Daoy (cell line): ENCODE measurements around the gene PDE1C. TPM values are rescaled to one million over a fixed set of nuclear protein-coding genes. Genes with fewer than 3 reads are reported as not detected.
A peak's percentile ranks its signal among the peaks of the same experiment; 100 is the strongest.
"Not testable (repeated sequence)": the region's sequence is repeated elsewhere in the genome, so short reads cannot be mapped to it uniquely, and the experiment has no call there.

ENCODE experiments used
- DNase-seq: peaks from one replicate; pipeline ENCODE4 v3.0.0-alpha.2; 2015; ENCODE audit warnings: low read depth
- total RNA-seq: library from RNA; depleted of rRNA; stranded (reverse); fragments of >200 nt; shearing (Covaris generic); gene quantifications from 2 replicates; pipeline ENCODE4 v1.2.3, GENCODE V29; 2014

The PDE1C gene
- total RNA-seq, 1 experiment from 2014 or later, result 24.2 TPM

DNA sequence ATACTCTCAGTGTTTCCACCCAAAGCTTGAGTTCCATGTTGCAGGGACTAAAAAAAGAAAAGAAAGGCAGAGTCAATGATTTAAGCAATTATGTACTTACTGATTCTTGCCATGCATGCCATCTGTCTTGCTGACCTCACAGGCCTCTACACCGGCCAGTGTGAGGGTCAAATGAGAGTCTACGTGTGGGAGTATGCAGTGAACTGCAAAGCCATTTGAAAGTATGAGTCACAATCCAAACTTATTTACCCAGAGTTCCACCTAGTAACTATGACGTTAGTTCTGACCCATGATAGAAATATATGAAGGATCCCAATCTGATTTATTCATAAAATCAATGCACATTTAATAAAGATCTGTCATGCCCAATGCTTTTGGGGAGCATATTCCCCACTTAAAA, 26.5 kb downstream of the PDE1C start:
- peak; percentile 77 for DNase-seq

DNA sequence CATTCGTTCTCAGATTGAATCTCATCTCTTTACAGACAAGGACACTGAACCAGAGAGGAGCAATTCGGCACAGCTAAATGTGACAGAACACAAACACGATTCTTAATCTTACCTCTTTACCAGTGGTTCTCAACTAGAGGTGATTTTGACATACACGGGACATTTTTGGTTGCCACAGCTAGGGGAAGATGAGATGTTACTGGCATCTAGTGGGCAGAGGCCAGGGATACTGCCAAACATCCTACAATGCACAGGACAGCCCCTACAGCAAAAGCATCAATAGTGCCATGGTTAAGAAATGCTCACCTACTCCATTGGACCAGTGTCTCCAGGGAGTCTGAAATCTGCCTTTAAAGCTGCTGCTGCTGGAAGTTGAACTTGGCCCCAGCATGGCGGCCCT, 27.3 kb downstream of the PDE1C start:
- DNase-seq, result no peak

DNA sequence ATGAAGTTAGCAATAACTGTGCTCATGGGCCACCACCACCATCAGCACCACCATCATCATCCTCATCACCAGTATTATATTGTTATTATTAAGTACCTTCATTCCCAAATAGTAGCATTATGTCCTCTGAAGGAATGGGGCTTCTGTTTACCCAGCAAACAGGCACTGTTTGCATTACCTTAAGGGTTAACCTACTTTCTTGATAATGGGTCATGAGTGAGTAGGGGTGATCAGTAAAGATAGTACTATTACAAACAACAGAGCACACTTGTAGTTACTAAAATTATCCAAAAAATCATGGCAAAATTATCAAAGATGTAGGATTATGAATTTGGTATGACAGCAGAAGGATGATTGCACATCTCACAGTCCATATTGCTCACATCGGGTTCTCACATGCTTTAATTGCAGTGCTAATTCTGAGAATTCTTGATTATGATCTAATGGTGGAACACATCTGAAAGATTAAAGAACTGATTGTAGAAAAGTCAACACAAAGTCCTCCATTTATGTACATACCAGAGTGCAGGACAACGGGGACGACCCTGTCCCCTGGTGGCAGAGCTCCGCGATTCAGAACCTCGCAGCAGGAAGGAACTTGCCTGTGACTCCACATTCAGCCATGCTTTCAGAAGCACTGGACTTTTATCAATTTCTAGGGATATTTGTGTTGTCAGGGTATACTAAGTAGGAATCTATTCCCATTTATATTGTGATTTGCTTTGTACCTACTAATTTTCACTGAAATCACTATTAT, 31.0 kb downstream of the PDE1C start:
- DNase-seq, result no peak

DNA sequence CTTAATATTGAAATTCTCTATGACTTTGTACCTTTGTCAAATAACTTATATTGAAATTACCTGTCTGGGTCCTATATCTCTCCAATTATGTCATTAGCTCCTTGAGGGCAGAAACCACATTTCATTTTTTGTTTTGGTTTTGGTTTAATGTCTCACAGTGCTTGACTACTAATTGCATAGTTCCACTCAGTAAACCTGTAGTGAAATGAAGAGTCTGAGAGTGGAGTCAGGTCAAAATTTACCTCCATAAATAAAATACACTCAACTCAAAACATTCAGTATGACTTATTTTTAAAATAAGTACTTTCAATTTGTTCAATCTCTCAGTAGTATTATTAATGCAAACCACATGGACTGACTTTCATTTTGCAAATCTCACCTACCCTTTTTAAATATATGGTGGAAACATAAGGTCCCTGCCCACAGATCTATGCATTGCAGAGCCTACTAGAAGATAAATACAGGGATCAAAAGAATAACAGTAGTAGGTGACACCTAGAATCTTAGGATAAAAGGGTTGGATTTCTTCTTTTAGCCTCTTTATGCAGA, 32.5 kb downstream of the PDE1C start:
- no peak for DNase-seq

DNA sequence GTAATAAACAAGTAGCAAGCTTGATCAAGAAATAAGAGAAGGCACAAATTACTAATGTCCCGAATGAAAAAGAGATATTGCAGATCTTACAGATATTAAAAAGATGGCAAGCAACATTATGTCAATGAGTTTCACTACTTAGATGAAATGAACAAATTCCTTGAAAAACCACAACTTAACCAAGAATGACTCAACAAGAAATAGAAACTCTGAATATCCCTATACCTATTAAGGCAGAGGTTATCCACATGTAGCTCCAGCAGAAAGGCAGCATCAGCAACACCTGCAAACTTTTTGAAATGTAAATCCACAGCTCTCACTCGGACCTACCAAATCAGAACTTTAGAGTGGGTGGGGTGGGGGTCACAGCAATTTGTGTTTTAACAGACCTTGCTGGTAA, 33.6 kb downstream of the PDE1C start:
- DNase-seq, result peak; percentile 39

DNA sequence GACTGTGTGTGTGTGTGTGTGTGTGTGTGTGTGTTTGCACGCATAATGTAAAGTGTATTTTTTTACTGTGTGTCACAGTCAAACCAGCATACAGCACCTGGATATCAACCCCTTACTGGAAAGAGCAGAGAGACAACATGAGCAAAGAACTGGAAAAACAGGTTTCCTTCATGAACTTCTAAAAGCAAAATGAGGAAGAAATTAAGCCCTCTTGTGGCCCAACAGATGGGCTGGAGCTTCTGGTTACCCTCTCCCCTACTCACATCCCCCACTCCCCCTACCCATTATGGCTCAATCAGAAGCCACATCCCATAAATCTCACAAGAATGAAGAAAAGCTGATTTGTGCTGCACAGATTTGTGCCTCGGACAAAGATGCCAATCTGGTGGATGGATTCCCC, 36.2 kb downstream of the PDE1C start:
- no peak for DNase-seq

DNA sequence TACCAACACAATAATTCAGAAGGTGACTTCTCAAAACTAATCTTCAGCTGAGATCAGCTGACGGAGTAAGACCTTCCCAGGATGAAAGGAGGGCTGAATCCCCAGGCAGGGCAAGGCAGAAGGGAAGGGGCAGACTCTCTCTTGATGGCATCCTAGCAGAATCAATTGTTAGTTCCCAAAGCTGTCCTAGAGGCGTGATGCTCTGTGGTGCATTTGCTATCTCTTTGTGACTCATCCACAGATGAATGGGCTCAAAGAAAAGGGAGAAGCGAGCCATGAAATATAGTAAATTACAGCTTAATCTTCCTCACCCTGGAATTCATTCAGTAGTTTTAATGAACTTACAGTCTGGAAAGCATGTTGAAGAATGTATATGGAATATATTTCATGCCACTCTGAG, 37.2 kb downstream of the PDE1C start:
- DNase-seq, result peak; percentile 38

DNA sequence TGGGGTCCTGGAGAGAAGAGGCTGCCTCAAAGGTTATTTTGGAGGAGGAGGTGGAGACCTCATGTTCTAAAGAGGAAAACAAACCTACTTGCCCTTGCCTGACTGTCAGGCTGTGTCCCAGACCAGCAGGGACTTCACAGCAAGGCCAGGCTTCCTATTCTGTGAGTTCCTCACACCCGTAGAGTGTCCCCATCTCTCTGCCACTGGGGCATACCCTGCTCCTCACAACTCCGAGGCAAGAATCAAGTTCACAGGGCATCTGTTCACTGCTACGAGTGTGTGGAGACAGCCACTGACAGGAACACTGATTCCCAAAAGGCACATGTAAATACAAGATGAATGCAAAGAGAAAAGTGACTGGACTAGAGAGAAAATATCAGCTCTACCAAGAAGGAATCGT, 38.0 kb downstream of the PDE1C start:
- no peak for DNase-seq

DNA sequence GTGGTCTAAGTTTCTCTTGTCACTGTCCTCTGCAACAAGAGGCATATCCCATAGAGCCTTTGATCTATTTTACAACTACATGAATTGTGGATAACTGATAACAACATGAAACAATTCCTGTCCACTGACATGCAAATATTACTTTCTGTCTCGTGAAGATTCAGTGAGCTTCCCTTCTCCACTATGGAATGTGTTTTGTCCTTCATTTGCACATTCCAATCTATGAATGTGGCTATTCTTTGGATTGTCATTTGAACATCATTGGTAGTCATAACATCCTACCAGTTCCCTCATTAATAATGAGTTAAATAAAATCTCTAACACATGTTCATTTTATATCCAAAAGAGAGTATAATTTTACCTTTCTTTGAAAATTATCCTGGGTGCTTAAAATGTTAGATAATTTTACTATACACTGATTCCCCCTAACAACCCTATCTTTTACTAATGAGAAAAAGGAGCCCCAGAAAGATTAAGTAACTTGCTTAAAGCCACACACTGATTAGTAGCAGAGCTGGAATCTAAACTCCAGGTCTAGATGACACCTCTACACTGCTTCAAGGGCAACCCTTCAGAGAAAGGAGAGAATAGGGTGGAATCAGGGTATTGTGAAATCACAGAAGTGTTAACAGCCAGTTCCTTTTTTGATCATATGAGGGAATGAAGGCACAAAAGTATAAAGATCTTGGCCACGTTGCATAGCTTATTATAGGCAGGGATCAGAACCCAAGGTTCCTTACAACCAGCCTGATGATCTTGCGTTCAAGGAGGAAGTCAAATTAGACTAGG, 39.1 kb downstream of the PDE1C start:
- no peak for DNase-seq

DNA sequence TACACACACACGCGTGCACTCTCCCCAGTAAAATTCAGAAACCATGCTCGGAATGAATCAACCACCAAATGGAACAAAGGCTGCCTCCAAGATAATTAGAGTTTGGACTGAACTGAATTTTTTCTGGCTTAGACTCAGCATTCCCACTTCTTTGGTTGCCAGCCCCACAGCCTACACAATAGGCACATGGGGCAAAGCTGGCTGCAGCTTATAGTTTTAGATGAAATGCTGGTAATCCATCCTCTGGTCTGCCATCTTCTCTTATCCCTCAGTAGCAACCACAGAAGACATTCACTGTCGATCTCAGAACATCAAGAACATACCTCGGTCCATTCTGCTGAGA, 44.2 kb downstream of the PDE1C start:
- DNase-seq, result no peak

DNA sequence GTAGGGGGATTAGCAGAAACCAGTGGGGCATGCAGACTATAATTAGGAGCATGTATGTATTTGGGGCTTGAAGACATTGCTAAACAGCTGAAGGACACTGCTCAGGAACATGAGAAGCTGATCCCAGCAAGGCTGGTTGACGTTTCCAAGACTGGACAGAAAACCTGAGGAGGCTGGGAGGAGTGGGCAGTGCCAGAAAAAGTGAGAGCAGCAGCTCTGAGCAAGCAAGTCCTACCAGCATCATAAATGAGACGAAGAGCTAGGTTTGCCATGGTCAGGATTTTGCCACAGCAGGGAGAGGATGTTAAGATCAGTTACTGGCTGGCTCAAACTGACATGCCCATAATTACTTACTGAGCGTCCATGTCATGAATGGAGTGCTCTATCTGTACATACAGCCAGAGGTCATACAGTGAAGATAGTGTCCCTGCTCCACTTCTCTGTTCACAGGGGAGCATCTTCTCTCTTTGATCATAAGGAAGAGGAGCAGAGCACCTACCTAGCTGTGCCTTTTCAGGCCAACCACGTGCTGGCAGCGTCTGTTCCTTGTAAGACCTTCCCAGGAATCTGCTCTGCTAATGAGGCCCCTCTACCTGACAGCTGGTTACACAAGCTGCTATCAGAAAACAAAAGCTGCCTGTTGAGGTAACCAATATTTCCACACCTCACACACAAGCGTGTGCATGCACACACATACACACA, 44.7 kb downstream of the PDE1C start:
- DNase-seq, result no peak

DNA sequence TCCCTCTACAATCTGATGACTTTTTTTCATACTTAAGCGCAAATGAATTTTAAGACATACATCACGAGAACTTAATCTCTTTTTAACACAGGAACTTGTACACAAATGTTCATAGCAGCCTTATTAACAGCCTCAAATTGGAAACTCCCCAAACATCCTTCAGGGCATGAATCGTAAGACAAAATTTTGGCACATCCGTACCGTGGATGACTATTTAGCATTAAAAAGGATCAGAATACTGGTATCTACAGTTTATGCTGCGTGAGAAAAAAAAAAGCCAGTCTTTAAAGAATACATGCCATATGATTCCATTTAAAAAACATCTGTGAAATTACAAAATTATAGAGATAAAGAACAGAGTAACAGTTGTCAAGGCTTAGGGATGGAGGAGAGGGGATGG, 46.8 kb downstream of the PDE1C start:
- no peak for DNase-seq

DNA sequence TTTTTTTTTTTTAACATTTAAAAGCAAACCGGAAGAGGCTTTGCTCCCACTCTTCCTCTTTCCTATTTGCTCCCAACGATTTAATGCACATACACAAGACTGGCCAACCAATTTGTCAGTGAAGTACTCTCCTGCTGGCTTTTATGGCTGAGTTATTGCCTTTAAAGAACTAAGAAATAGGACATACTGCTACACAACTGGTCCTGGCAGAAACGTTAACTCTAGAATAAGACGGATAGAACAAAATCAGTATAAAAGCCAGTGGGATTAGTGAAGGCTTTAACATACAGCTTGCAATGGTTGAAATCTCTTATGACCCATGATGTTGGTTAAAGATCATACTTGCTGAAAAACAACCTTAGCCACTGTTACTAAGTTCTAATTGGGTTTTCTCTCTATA, 47.2 kb downstream of the PDE1C start:
- no peak for DNase-seq

DNA sequence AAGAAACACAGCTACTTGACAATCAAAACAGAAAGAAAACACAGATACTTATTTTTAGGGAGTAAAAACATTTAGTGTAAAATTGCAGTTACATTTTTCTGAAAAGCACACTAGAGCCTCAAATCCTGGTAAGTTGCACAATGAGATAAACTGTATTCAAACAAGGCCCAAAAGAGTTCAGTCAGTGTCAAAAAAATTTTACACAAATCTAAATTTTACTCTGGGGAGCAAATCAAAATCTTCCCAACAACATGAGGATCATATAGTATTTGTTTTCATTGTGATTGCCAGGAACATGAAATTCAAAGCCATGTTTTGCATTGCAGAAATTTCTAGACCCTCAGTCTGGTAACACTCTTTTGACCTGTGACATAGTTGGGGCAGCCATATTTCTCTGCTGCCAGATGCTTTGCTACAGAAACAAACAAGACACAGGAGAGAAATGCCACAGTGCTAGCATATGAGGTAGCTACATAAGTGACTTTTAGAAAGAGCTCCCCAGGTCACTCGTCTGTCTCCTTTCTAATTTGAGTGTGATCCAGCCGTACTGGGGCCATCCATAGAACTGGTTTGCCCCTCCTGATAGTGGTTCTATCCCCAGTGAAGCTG, 49.6 kb downstream of the PDE1C start:
- no peak for DNase-seq

DNA sequence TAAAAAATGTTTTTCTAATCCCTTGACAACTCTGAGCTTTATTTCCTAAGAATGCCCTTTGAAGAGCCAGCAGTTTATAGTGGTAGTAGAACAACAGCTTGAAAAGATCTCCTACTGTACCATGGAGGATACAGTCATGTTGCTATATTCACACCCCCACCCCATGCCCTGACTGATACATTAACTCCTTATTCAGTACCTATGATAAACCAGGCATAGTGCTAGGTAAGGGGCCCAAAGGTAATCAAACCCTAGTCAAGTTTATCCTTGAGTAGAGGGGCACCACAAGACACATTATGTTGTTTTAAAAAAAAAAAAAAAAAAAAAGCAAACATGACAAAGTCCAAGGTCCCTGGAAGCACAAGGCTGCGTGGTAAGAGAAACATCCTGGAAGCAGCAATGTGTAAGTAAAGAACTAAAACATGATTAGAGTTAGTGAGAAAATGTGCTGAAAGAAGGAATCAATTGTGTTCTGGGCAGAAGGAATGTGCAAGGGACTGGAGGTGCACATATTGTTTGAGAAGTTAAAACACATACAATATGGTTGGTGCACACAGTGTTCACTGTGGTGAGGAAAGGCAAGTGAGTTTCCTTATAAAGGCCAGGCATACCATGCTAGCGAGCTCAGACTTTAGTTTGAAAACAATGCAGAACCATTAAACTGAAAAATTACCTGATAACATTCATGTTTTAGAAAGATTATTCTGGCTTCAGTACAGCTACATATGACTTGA, 51.2 kb downstream of the PDE1C start:
- DNase-seq, result no peak

DNA sequence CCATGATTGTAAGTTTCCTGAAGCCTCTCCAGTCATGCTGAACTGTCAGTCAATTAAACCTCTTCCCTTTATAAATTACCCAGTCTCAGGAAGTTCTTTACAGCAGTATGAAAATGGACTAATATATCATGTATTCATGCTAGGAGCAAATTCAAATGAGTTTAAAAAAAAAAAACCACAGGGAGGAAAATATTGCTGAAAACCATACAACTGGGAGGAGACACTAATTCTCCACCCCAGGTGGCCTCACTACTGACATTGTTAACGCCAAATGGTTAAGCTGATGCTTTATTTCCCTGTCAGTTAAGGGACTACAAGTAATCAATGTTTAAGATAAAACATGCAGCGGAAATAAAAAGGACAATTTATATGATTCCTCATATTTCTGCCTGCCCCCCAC, 55.1 kb downstream of the PDE1C start:
- DNase-seq, result no peak

DNA sequence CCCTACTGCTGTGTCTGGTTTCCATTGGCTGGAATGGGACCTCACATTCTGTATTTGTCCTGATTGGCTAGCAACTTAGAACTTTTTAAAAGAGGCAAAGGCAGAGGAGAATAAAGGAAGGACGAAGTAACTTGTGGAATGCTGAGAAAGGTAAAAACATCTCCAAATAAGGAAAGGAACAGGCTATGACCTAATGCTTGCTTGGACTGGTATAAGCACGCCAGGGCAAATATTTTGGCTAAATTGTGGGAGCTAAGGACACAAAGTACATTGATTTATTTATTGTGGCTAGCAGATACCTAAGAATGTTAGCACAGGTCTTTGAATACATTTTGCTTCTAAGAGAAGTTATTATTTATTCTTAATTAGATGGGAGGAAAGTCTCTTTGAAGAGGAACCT, 56.7 kb downstream of the PDE1C start:
- DNase-seq, result not testable (repeated sequence)

DNA sequence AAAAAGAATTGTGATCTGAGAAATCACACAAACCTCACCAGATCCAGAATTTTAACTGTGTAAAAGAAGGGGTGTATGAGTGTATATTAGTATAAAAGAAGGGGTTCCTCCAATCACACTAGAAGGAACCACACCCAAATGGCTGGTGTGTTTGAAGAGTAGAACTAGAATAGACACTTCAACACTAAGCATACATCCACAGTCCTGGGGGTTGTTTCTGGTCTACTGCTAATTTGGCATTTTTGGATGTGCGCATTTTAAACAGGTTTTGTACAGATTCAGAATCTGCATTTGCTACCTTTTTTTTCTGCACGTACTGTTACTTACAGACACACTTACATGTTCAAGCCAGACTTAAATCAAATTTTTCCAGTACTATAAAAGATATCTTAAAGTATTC, 64.6 kb downstream of the PDE1C start:
- no peak for DNase-seq

DNA sequence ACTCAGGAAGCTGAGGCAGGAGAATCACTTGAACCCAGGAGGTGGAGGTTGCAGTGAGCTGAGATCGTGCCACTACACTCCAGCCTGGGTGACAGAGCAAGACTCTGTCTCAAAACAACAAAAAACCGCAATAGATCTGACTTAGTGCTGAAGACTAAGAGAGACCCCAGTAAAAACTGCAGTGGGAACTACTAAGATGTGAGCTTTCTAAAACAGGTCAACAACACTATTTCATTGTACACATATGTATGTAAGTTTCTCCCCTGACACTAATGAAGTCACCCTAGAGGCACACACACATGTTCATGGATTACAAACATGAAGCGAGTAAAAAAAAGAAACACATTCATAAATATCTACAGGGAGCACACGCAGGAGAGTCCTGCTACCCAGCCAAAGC, 68.3 kb downstream of the PDE1C start:
- DNase-seq, result no peak

DNA sequence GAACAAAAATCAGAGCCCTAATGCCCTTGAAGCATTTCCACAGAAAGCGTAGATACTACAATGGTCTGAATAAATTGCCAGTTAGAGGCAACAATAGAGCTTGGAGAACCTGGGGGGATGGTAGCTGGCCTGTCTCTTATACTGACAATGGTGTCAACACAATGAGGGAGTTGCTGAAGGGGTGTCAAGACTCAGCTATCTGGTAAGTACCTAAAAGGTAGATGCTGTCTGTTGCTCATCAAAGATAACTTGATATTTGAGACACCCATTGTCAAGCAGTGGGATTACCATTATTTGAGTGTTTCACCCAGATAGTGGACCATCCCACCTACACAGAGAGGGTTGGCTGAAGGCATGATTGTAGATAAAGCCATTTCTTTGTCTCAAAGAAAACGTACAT, 72.8 kb downstream of the PDE1C start:
- no peak for DNase-seq

DNA sequence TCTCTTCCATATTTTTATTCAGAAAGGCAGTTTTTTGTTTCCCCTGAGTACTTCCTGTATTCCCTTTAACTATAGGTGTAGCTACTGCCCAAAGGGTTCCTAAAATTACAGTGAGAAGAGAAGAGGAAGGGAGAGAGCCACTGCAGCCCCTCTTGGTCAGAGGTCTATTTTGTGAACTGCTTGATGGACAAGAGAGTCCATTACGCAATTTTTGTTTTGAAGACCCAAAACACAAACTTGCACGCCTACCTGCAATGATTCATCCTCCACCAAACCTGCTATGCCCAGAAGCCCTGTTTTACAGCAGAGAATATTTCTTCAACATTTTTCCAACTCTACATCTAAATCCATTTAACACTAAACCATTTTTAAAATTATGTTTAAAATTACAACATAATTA, 75.1 kb downstream of the PDE1C start:
- no peak for DNase-seq

DNA sequence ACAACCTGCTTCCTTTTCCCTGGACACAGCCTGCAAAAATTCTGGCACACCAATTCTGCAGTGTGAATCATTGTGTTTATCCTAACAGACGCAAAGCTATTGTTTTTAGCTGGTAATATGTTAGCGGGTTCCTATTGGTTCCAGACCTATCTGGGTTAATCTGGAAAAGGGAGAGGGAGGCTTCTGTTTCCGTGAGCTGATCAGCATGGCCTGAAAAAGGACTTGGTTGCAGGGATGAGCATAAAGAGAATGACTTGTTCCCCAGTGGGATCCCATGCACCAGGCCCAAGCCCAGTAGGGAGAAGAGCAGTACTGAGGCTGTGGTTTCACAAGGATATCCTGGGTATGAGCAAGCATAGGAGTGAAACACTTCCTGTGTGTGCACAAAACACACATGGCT, 78.4 kb downstream of the PDE1C start:
- DNase-seq, result peak; percentile 74
